ENCODE measurements around the gene SLC35B2.
"Not testable (repeated sequence)": the region's sequence is repeated elsewhere in the genome, so short reads cannot be mapped to it uniquely, and the experiment has no call there.

The SLC35B2 gene

DNA sequence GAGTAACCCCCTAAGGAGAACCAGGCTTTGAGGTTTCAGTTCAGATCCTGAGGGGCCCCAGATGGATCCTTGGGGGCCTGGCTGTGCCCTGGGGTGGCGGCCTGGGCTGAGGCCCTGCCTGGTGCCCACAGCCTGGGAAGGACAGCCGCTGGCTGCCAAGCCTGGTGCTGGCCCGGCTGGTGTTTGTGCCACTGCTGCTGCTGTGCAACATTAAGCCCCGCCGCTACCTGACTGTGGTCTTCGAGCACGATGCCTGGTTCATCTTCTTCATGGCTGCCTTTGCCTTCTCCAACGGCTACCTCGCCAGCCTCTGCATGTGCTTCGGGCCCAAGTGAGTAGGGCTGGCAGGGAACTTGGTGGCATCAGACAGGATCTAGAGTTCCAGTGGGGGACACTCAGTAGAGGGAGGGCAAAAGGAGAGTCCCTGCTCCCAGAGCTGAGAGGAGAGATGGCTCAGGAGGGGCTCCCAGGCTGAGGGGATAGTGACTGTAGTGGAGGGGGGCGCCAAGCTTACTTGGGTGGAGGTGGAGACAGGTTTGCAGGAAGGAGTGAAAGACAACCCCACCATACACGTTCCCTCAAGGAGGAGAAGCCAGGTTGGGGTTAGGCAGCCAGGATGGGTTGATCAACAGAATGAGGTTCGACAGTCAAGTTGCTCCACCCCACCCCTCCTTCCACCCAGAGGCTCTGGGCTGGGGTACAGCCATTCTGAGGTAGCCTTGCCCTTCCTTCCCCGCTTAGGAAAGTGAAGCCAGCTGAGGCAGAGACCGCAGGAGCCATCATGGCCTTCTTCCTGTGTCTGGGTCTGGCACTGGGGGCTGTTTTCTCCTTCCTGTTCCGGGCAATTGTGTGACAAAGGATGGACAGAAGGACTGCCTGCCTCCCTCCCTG lies 24.4 kb downstream of the SLC35B2 start:
- DNase-seq = no peak

DNA sequence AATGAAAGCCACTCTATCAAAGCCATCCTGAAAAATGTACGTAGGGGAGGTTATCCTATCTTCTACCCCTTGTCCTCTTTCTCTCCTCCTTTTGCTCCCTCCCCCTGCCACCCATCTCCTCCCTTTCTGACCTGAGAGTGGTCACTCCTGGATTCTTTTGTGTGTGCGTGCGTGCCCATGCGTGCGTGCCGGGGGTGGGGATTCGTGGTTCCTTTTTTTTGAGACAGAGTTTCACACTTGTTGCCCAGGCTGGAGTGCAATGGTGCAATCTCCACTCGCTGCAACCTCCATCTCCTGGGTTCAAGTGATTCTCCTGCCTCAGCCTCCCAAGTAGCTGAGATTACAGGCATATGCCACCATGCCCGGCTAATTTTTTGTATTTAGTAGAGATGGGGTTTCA lies 25.9 kb downstream of the SLC35B2 start:
- not testable (repeated sequence) for DNase-seq

DNA sequence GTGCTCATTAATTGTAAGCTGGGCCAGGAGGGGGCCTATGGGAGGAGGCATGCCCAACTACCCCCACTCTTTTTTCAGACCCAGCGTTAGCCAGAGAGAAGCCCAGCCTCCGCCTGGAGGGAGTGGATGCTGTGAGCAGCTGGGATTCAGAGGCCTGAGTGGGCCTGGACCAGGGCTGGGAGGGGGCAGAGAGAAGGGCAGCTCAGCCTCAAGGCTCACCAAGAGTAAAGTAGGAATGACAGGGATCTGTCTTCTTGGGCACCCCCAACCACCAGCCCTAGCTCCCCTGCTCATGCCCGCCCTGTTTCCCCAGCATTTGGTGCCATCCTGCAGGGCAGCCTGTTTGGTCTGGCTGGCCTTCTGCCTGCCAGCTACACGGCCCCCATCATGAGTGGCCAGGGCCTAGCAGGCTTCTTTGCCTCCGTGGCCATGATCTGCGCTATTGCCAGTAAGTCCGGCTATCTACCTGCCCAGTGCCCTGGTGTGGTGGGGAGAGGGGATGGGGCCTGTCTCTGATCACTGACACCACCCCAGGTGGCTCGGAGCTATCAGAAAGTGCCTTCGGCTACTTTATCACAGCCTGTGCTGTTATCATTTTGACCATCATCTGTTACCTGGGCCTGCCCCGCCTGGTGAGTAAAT lies 27.2 kb downstream of the SLC35B2 start:
- no peak for DNase-seq

DNA sequence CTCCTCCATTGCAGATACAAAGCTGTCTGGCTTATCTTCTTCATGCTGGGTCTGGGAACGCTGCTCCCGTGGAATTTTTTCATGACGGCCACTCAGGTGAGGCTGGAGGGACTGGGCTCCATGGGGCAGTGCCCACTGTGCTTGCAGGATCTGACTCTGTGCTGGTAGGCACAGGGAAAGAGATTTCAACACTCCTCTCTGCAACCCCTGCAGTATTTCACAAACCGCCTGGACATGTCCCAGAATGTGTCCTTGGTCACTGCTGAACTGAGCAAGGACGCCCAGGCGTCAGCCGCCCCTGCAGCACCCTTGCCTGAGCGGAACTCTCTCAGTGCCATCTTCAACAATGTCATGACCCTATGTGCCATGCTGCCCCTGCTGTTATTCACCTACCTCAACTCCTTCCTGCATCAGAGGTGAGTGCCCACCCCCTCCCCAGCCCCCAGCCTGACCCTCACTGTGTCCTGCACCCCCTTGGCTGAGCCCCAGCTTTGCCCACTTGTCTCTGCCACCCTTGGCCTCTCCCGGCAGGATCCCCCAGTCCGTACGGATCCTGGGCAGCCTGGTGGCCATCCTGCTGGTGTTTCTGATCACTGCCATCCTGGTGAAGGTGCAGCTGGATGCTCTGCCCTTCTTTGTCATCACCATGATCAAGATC lies 27.8 kb downstream of the SLC35B2 start:
- DNase-seq = no peak

DNA sequence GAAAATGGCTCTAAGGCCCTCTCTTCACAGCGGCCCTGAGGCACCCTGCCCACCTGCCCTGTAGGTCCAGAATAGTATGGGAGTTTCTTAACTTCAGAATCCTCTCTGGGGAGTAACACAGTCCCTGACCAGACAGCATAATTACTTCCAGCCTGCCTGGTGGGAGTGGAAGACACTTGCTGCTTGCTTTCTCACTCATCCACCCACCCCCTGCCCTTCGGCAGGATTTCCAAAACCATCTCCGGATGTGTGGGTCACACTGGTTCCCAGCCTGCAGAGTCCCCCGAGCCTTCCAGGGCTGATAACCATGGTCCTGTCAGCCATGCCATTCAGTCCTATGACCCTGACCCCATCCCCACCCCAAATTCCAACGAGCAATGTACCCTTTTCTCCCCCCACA lies 28.5 kb downstream of the SLC35B2 start:
- no peak for DNase-seq

DNA sequence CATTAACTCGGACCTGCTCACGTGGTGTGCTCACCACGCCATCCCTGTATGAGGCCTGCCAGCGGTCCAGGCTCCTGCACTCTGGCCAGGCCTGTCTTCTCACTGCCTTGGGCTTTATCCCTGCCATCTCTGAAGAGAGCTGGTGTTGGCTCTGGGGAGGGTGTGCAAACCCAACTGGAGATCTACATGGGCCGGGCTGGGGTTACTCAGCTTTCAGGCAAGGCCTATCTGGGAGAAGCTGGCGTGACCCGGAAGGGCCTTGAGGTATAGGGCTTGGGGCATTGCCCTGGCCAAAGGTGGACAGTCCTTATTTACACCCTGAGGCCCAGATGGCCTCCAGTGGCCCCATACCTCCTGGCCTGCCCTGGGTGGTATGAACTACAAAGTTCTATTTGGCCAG lies 28.9 kb downstream of the SLC35B2 start:
- DNase-seq = no peak

DNA sequence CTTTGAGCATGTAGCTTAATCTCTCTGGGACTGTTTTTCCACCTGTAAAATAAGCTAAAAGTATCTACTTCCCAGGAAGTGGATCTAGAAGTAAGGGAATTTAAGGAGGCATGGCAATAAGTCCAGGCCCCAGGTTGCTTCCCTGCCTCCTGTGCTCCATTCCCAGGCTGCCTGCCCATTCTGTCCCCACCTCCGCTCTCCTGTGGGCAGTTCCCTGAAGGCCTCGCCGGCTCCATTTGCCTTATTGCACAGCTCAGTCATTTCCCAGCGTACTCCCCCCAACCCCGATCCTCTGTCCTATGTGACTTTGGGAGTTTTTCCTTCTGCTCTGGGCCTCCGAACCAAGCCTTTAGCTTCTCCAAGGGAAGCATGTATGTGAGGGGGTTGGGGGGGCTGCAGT lies 29.3 kb downstream of the SLC35B2 start:
- no peak for DNase-seq

DNA sequence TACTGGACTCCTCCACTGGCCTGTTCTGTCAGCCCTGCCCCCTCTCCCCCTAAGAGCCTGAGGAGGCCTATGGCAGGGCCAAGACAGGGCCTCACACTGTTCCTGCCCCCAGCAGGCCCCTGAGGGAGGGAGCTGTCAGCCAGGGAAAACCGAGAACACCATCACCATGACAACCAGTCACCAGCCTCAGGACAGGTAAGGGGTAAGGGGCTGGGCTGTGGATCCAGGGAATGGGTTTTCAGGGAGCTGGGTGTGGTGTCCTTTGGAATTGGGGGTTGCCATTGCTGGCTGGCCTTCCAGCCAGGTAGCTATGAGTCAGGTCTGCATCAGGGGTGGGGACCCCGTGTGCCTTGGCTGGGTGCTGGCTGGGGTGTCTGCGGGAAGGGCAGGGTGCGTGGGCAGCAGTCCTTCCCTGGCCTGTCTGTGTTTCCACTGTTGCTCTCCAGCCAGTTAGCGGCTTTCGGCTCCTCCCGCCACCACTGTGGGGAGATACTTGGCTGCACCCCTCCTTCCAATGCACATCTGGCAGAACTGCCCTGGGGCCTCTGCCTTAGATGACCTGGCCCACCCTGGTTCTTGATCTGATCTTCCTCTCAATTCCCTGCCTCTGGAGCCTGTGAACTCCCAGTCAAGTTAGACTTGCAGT lies 30.1 kb downstream of the SLC35B2 start:
- DNase-seq = no peak

DNA sequence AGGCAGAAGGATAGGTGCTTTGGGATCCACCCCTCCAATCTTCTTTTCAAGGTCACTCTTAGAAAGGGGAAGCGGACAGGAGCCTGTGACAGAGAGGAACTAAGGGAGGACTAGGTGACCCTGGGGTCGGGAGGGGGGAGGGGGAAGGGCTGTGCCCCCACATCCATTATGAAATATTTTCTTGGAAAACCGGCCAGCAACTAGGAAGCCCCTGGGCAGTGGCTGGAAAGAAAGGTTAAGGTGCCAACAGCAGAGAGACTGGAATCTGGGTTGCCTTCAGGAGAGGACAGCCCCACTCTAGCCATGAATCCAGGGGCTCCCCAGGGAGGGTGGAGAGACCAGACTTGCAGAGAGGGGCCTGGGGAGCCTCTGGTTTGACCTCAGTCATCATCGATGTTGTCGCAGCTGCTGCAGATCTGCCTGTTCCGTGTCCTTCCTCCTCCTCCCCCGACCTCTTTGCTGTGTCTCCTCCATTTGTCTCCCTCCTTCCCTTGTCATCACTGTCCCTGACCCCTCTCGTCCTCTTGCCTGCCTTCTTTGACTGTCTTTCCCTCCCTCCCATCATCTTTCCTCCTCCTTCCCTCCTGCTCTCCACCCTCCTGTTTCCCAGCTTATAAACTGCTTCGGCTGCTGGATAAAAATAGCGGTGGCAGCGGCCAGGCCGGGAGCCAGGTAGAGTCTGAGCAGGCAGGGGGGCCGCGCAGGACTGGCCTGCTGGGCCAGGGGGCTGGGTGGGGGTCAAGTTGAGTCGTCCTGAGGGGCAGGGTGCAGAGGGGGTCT lies 30.8 kb downstream of the SLC35B2 start:
- no peak for DNase-seq

DNA sequence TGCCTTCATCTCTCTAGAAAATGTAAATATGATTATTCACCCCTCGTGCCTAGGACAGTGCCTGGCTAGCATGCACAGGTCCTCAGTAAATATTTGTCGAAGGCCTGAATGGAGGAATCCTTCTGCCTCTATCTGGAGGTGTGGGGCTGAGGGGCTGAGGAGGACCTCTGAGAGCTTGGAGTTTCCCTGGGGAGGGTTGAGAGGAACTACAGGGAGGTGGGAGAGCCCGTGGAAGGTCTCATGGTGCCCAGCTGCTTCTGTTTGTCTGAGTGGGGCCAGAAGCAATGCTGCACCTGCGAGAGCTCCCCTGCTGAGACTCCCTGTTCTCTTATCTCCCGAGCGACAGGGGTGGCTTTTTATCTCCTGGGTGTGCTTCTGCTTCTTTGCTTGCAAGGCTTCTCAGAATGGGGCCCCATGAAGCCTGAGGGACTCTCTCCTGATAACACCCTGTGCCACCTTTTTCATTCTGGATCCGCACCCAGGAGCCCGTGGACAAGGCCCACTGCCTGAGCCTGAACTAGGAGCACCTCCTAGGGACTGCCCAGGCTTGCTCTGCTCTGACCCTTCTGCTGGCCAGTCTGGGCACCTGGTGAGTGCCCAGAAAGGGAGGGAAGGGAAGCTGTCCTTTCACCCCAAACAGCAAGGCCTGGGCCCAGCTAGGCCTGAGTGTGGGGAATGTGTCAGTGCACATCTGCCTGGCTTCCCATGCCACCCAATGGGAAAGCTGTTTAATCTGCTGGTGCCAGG lies 31.6 kb downstream of the SLC35B2 start:
- no peak for DNase-seq

DNA sequence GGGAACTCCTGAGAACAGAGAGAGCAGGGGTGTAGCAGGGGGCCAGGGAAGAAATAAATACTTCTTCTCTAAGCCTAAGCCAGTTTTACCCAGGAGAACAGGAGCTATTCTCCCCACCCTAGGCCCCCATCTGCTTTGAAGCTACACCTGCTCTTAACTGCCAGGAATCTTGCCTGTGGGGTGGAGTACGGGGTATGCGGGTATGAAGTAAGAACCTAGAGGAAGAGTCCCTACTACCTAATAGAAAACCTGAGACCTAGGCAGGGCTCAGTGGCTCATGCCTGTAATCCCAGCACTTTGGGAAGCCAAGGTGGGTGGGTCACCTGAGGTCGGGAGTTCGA lies 32.4 kb downstream of the SLC35B2 start:
- no peak for DNase-seq

DNA sequence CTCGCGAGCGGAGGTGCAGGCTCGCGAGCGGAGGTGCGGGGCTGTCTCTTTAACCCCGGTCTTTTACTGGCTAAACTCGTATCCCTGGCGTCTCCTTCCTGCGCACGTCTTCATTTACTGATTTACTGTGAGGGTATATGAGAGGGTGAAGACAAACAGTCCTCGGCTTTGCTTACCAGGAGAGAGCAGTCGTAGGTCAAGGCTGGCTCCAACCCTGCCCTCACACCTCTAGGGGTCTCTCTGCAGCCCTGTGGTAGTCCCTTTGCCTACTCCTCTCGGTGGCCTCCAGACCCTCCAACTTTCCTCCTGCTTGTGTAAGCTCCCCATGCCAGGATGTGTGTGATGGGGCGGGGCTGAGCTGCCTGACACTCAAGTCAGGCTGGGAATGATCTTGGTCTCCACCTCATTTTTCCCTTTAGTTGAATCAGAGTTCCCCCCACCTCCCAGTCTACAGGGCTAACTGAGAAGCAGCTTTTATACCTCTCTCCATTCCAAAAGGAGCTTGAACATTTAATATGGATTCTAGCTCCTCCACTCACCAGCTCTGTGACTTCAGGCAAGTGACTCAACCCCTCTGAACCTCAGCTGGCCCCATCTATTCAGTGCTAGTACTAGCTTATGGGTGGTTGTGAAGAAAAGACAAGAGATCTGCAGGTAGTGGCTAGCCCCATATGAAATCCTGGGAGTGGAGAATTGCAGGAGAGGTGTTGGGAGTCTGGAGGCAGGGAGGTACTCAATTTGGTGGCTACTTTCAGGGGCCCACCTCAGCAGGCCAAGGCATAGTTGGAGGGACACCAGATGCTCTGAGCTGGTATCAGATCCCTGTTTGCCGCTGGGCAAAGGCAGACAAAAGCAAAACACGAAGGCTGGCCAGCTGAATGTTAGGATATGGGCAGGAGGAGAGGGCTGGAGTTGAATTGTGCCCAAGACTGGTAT lies 33.0 kb downstream of the SLC35B2 start:
- DNase-seq = peak; percentile 17

DNA sequence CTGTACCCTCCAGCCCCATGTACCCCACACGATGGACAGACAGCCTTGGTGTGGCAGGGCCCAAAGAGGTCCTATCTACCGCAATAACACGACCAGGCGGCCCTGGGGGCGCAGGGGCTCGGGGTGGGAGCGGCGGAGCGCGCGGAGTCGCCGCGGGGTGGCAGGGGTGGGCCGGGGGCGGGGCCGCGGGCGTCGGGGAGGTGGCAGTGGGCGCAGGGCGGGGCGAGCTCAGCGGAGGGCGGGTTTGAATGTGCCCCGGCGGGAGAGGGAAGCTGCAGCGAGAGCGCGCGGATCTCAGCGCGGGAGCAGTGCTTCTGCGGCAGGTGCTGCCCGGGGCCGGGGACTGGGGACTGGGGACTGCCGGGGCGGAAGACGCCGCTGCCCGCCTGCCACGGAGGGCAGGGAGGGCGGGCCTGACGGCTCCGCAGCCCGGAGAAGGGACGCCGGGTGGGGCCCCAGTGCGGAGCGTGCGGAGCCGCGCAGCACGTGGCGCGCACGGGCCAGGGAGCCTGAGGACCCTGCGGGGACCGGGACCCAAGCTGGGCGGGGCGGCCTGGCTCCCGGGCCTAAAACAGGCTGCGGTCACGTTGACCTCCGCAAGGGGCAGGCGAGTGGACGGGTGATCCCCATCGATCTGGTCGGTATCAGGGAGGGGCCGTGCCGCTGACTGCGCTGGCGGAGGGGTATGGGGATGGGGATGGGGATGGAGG lies 33.9 kb downstream of the SLC35B2 start, which contains the start of gene SLC29A1:
Gene SLC29A1, plus strand, starts transcription at position 277 of the 710 bp plus-strand sequence. CDS start 3,719 bp downstream, outside the sequence.
- DNase-seq = peak; percentile 85

DNA sequence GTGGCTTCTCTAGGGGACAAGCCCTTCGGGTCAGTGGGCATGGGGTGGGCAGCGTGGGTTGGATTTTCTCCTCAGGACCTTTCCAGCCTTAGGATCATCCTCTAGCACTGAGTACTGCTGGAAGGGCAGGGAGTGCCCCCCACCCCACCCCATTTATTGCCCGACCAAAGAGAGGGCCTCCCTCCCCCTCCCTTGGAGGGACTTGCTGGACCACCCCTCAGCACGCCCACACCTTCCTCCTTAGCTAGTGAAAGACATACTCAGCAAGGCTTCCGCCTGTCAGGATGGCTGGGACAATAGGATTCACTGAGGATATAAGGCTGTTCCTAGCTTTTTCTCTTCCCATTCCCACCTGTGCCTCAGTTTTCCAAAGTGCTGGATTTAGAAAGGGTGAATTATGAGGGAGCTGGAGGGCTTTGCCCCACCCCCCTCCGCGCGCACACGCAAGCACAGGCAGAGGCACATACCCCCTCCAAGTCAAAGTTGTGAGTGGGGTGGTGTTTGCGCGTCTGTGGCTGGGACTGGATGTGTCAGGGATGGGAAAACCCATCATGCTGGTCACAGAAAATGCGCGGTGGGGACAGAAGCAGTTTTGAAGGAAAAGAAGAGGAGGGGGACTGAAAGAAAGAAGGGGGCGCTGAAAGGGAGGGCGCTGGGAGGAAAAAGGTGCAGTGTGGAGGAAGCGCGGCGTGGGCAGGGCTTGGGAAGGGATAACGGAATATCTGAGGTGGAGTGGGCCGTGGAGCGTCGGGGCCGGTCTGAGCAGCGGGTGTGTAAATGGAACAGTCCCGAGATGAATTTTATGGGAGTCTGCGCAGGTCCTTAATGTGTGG lies 34.6 kb downstream of the SLC35B2 start:
- peak; percentile 19 for DNase-seq

DNA sequence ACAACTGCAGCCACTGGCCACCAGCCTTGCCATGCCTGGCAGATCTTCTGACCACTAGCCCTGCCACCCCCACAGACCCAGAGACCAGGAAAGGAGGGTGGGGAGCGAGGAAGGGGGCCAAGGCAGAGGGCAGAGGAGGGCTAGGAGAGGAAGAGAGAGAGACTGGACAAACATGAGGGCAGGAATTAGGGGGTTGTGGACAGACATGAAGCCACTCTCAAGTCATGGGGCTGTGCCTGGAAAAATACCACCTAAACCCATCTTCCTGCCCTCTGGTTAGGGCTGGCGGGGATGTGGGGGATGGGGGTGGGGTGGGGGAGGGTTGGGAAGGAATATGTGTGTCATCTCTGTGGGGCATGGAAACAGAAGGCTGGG lies 35.4 kb downstream of the SLC35B2 start:
- no peak for DNase-seq

DNA sequence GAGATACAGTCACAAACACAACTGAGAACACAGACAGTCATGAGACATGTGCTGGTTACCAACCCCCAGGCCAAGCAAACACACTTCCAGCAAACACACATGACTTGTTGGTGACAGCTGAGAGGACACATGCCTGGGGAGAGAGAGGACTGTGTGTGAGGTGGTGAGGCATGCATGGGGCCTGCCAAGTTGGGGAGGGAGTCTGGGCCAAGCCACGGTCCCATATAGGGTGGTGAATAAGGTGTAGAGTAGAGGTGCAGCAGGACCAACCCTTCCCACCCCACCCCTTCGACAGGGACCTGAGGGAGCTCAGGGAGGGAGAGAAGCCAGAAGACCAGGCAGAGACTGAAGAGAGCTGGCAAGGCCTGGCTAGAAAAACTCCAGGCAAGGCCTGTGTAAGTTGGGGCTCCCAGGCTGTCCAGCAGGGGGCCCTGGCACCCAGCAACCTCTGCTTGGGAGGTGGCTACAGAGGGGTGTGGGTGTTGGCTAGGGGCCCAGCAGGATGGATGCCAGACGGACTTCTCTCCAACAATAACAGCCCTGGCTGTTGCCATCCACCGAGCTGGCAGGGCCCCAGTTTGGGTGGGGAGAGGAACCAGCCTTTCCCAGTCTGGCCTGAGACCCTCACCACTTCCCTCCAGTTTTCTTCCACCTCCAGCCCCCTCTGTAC lies 35.9 kb downstream of the SLC35B2 start:
- peak; percentile 76 for DNase-seq

DNA sequence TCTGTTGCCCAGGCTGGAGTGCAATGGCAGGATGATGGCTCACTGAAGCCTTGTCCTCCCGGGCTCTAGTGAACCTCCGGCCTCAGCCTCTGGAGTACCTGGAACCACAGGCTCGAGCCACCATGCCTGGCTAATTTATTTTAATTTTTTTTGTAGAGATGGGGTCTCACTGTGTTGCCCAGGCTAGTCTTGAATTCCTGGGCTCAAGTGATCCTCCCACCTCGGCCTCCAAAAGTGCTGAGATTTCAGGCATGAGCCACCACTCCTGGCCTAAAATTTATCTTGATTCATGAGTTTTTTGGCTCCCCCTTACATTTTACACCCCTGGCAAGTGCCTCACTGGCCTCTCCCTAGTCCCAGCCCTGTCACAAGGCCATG lies 36.4 kb downstream of the SLC35B2 start:
- DNase-seq = no peak
